Fibroblast of lung (primary cell): ENCODE measurements around the gene DEGS2. TPM values are rescaled to one million over a fixed set of nuclear protein-coding genes. Genes with fewer than 3 reads are reported as not detected.

Experiments
- DNase-seq, 2 donors: peaks; one replicate each; pipeline versions ENCODE4 v3.0.0 to v3.0.0-alpha.2; 2010; ENCODE audit warnings: low read depth in 2 of 2
- H2AFZ ChIP-seq: 2 replicates; pipeline ENCODE4 v1.5.1; 2012; ENCODE audit warnings: low read length, control low read depth, inconsistent platforms
- H3K27ac ChIP-seq: 2 replicates; pipeline ENCODE4 v1.5.1; 2011; ENCODE audit warnings: low read length, control low read depth; ENCODE audit not compliant: insufficient read depth
- H3K27me3 ChIP-seq: 2 replicates; pipeline ENCODE4 v1.5.1; 2011; ENCODE audit warnings: mild to moderate bottlenecking, low read length; ENCODE audit not compliant: control insufficient read depth, insufficient read depth
- H3K36me3 ChIP-seq: 2 replicates; pipeline ENCODE4 v1.5.1; 2011; ENCODE audit warnings: low read length; ENCODE audit not compliant: control insufficient read depth, insufficient read depth
- H3K4me1 ChIP-seq: 2 replicates; pipeline ENCODE4 v1.5.1; 2011; ENCODE audit warnings: low read length; ENCODE audit not compliant: control insufficient read depth, insufficient read depth; ENCODE audit errors: extremely low read depth
- H3K4me2 ChIP-seq: 2 replicates; pipeline ENCODE4 v1.5.1; 2011; ENCODE audit warnings: low read length, control low read depth; ENCODE audit not compliant: insufficient read depth; ENCODE audit errors: extremely low read depth
- H3K4me3 ChIP-seq, 4 experiments: fragments of 200-600 bp in 1 of 4; sonication (generic) in 1 of 4; replicated peaks in 1 of 4; 2 replicates each; pipeline ENCODE4 v1.5.1; 2011 to 2016; ENCODE audit warnings: low read length in 4 of 4, low read depth in 3 of 4, mild to moderate bottlenecking in 3 of 4, control low read depth in 2 of 4, inconsistent platforms in 1 of 4, mixed read lengths in 1 of 4; ENCODE audit not compliant: insufficient read depth in 1 of 4; ENCODE audit errors: control extremely low read depth in 1 of 4
- H3K79me2 ChIP-seq: 2 replicates; pipeline ENCODE4 v1.5.1; 2012; ENCODE audit warnings: mild to moderate bottlenecking, low read length, inconsistent platforms; ENCODE audit not compliant: control insufficient read depth, insufficient read depth
- H3K9ac ChIP-seq: 2 replicates; pipeline ENCODE4 v1.5.1; 2011; ENCODE audit warnings: mild to moderate bottlenecking, low read length, control low read depth; ENCODE audit not compliant: insufficient read depth
- H3K9me3 ChIP-seq: 2 replicates; pipeline ENCODE4 v1.5.1; 2012; ENCODE audit warnings: low read depth, low read length; ENCODE audit not compliant: control insufficient read depth, insufficient read depth
- H4K20me1 ChIP-seq: 2 replicates; pipeline ENCODE4 v1.5.1; 2011; ENCODE audit warnings: low read length; ENCODE audit not compliant: control insufficient read depth, insufficient read depth; ENCODE audit errors: extremely low read depth
- CTCF ChIP-seq, 2 donors: IDR thresholded peaks in 1 of 2; conservative IDR thresholded peaks in 1 of 2; 1 replicate in 1 of 2; 2 replicates in 1 of 2; pipeline ENCODE4 v1.5.1; 2011 to 2012; ENCODE audit warnings: low read length in 2 of 2, control low read depth in 1 of 2, inconsistent platforms in 1 of 2, low read depth in 1 of 2, mild to moderate bottlenecking in 1 of 2
- EZH2 ChIP-seq: IDR thresholded peaks from 2 replicates; pipeline ENCODE4 v1.5.1; 2012; ENCODE audit warnings: low read length, control low read depth, mild to moderate bottlenecking; ENCODE audit errors: missing control alignments
- polyA plus RNA-seq, 2 donors: library from polyadenylated mRNA; depleted of rRNA in 1 of 2; stranded (reverse) in 1 of 2; unstranded in 1 of 2; fragments of >200 nt; gene quantifications; 2 replicates each; pipeline ENCODE4 v1.2.1, GENCODE V29; 2011 to 2012; ENCODE audit warnings: missing spikeins in 1 of 2
- total RNA-seq: library from RNA; depleted of rRNA; stranded (reverse); fragments of >200 nt; gene quantifications from 2 replicates; pipeline ENCODE4 v1.2.1, GENCODE V29; 2014

Gene DEGS2
- total and polyA plus RNA-seq, 2 donors (not counting 1 experiment from before 2014, with no cell fraction given) = under 0.01 TPM; not detected in 1

- Histone ChIP-seq H3K9ac (no peak overlapping the region), H4K20me1 (no peaks in the 10 kb centered on the region), H3K9me3 (no peaks in the 10 kb centered on the region), H3K36me3 (no peaks in the 10 kb centered on the region), H3K4me2 (no peak overlapping the region), H3K27me3 (no peaks in the 10 kb centered on the region), H3K4me1 (no peaks in the 10 kb centered on the region), H3K4me3 (no peak overlapping the region), H3K27ac (no peak overlapping the region), H2AFZ (no peak overlapping the region), H3K79me2 (no peaks in the 10 kb centered on the region)
- TF ChIP-seq EZH2 (no peak), CTCF (conservative IDR thresholded peaks at IDR 0.05 in 1 of 2, IDR thresholded peaks at IDR 0.05 in 1 of 2; ENCODE audit: low read depth in 1 of 2, low read length in 2 of 2) (no peak)
- DNase-seq = no peak
Measured at GRCh38 chr14:100149851-100150611, 9.4 kb downstream of the DEGS2 start.

GRCh38 chr14:100148837-100149731 lies 10.4 kb downstream of the DEGS2 start:
- Histone ChIP-seq H3K27me3 (no peaks in the 10 kb centered on the region), H3K79me2 (no peaks in the 10 kb centered on the region), H3K4me1 (no peaks in the 10 kb centered on the region), H3K9me3 (no peaks in the 10 kb centered on the region), H3K4me2 (no peak overlapping the region), H3K36me3 (no peaks in the 10 kb centered on the region), H4K20me1 (no peaks in the 10 kb centered on the region), H2AFZ (no peak overlapping the region), H3K27ac (no peak overlapping the region), H3K9ac (no peak overlapping the region), H3K4me3 (no peak overlapping the region)
- DNase-seq = no peak
- no peak for TF ChIP-seq EZH2

GRCh38 chr14:100147691-100148464 lies 11.6 kb downstream of the DEGS2 start:
- Histone ChIP-seq H3K27ac (no peak overlapping the region), H3K9me3 (no peaks in the 10 kb centered on the region), H3K9ac (no peak overlapping the region), H3K4me2 (no peak overlapping the region), H2AFZ (no peak overlapping the region), H3K36me3 (no peaks in the 10 kb centered on the region), H4K20me1 (no peaks in the 10 kb centered on the region), H3K4me1 (no peaks in the 10 kb centered on the region), H3K4me3 (no peak overlapping the region), H3K27me3 (no peaks in the 10 kb centered on the region), H3K79me2 (no peaks in the 10 kb centered on the region)
- no peak for DNase-seq
- TF ChIP-seq EZH2 (no peak), CTCF (conservative IDR thresholded peaks at IDR 0.05 in 1 of 2, IDR thresholded peaks at IDR 0.05 in 1 of 2; ENCODE audit: low read depth in 1 of 2, low read length in 2 of 2) (no peak)
